Stimulated activated CD8-positive, alpha-beta memory T cell treated with anti-CD3 and anti-CD28 coated beads, Interleukin-4, amount 100 ng/mL, for 24 hours (primary cell): ENCODE results near the gene PTGES3L.
"Not testable (repeated sequence)": the region's sequence is repeated elsewhere in the genome, so short reads cannot be mapped to it uniquely, and the experiment has no call there.

Experiments
- DNase-seq: peaks from one replicate; pipeline ENCODE4 v3.0.0-alpha.2; 2020; ENCODE audit warnings: low read depth

Gene PTGES3L

DNA sequence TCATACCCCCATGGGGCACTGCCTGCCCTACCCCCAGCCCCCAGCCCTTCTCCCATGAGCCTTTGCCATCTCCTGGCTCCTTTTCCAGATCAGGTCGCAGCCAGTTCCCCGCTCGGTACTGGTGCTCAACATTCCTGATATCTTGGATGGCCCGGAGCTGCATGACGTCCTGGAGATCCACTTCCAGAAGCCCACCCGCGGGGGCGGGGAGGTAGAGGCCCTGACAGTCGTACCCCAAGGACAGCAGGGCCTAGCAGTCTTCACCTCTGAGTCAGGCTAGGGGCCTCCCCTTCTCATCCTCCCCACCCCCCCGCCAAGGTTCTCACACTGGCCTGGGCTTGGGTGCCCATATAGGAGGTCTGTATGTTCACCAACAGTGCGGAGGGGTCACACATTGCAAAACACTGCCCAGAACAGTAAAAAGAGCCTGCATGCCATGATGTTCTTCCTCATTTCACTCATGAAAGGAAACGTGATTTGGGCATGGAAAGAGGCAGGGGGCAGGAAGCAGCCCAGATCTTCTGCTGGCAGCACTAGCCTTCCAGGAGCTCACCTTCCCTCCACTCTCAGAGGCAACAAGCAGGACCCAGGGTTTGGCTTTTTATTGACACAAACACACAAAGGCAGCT lies 34.3 kb upstream of the PTGES3L start:
- DNase-seq, result no peak

DNA sequence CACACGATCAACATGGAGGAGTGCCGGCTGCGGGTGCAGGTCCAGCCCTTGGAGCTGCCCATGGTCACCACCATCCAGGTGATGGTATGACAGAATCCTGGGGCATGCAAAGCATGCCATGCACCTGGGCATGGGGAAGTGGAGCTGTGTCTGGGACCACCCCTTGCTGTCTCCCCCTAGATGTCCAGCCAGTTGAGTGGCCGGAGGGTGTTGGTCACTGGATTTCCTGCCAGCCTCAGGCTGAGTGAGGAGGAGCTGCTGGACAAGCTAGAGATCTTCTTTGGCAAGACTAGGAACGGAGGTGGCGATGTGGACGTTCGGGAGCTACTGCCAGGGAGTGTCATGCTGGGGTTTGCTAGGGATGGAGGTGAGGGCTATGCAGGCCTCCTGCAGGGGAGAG lies 33.4 kb upstream of the PTGES3L start:
- no peak for DNase-seq

DNA sequence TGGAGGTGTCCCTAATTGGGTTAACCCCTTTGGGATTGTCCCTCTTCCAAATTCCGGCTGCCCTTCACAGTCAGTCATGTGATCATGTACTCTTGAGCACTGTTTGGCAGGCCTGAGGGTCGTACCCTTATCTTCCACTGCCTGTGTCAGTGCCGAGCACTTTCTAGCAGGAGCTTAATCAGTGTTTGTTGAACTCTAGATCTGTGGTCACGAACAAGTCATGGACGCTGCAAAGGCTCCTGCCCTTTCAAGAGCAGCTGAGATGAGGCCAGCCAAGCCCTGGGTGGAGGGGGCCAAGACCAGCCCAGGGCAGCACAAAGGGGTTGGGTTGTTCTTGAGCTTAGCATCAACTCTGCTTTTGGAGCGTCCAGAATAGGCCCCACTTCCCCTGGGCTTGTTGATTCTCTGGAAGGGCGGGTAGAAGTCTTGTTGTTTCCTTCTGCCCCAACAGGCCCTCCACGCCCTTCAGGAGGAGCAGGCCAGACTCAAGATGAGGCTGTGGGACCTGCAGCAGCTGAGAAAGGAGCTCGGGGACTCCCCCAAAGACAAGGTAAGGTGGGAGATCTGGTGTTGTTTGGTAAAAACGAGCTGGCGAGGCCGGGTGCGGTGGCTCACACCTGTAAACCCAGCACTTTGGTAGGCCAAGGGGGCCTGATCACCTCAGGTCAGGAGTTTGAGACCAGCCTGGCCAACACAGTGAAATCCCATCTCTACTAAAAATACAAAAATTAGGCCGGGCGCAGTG lies 32.0 kb upstream of the PTGES3L start:
- DNase-seq, result no peak

DNA sequence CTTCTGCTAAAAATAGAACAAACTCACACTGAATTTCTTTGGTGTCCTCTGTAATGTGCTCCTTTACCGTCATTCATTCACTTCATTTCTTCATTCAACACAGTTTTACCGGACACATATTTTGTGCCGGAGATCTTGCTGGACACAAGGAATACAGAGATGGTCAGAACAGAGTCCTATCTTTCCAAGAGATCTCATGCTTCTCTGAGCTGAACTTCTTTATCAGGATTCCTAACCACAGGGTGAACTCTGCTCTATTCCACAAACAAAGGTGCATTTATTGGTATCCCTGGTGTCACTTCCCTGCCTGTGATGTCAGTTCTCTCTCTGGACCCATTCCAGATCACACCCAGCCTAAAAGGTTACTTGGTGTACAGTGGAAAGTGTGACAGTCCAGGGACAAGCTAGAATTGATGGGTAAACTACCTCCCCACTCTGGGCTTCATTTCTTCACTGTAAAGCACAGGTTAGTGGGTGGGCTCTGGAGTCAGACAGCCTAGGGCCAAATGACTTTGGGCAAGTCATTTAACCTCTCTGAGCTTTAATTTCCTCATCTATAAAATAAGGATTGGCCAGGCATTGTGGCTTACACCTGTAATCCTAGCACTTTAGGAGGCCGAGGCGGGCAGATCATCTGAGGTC lies 30.9 kb upstream of the PTGES3L start:
- DNase-seq, result no peak

DNA sequence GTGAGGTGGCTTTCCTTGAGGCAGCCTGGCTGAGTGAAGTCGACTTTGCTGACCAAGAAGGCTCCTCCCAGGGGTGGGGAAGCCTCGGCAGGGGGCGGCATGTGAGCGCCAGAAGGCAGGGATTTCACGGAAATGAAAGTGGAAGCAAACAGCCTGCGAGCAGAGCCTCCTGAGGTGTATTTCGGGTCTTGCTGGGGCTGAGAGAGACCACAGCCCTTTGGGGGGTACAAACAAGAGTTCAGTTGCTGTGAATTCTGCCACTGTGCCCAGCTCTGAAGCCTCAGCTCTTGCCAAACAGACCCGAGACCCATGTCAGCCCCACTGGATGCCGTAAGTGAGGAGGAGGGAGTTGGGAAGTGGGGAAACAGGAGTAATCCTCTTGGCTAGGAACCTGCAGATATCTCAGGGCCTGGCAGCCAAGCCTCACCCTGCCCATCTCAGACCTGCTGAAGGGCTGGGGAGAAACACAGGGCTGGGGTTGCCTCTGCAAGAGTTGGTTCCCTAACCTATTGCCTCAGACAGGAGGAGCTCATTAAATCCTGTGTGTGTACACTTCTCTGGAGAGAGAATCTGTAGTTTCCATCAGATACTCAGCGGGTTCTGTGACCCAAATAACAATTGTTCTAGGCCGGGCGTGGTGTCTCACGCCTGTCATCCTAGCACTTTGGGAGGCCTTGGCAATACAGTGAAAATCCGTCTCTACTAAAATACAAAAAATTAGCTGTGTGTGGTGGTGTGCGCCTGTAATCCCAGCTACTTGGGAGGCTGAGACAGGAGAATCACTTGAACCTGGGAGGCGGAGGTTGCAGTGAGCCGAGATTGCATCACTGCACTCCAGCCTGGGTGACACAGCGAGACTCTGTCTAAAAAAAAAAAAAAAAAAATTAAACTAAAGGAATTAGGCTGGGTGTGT lies 27.0 kb upstream of the PTGES3L start, which contains the start of gene IFI35:
TSS of gene IFI35 (plus strand) at position 146 of the 913 bp plus-strand sequence. CDS start at position 310, 164 bp downstream.
- peak; percentile 80 for DNase-seq

DNA sequence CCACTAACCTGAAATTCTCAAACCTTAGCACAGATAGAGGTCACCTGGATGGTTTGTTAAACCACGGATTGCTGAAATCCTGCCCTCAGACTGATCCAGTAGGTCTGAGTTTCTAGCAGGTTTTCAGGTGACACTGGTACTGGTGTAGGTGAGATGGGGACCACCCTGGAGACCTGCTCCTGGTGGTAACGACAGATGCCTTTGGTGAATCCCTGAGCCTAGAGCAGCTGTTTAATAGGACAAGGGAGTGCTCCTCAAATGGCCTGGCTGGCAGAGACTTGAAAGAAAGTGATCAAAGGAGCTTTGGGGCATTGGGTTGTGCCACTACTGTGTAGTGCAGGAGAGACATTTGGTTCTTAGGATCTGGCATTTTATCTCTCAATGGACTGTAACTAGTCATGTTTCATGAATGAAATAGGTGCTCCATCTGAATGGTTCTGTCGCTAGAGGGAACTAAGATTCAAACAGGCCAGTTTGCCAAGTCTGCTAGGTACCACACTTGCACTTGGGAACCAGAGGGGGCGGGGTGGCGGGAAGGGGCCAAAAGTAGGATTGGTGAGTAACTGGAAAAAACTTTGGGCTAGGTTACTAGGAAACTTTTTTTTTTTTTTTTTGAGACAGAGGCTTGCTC lies 23.8 kb upstream of the PTGES3L start:
- no peak for DNase-seq

DNA sequence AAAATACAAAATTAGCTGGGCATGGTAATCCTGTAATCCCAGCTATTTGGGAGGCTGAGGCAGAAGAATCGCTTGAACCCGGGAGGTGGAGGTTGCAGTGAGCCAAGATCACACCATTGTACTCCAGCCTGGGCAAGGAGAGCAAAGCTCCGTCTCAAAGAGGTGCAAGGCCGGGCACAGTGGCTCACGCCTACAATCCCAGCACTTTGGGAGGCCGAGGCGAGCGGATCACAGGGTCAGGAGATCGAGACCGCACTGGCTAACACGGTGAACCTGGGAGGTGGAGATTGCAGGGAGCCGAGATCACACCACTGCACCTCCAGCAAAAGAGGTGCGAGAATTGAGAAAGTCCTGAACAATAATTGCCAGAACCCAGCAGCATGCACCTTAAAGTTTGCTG lies 21.0 kb upstream of the PTGES3L start:
- not testable (repeated sequence) for DNase-seq

DNA sequence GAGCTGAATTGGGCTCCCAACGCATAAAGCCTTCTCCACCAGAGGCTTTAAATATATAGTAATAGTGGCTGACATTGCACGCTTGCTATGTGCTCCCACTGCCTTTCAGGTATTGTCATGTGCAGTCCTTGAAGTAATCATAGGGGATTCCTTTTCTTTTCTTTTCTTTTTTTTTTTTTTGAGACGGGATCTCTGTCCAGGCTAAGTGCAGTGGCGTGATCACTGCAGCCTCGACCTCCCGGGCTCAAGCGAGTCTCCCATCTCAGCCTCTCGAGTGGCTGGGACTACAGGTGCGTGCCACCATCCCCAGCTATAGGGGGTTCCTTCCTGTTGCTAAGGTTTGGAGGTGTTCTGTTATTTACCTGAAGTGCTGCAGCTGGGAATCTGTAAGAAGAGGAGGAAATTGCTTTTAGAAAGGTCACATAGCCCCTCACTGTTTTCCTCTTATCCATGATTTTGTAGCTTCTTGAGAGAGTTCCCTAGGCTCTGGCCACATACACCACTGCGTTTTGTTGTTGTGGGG lies 19.2 kb upstream of the PTGES3L start:
- DNase-seq, result no peak

DNA sequence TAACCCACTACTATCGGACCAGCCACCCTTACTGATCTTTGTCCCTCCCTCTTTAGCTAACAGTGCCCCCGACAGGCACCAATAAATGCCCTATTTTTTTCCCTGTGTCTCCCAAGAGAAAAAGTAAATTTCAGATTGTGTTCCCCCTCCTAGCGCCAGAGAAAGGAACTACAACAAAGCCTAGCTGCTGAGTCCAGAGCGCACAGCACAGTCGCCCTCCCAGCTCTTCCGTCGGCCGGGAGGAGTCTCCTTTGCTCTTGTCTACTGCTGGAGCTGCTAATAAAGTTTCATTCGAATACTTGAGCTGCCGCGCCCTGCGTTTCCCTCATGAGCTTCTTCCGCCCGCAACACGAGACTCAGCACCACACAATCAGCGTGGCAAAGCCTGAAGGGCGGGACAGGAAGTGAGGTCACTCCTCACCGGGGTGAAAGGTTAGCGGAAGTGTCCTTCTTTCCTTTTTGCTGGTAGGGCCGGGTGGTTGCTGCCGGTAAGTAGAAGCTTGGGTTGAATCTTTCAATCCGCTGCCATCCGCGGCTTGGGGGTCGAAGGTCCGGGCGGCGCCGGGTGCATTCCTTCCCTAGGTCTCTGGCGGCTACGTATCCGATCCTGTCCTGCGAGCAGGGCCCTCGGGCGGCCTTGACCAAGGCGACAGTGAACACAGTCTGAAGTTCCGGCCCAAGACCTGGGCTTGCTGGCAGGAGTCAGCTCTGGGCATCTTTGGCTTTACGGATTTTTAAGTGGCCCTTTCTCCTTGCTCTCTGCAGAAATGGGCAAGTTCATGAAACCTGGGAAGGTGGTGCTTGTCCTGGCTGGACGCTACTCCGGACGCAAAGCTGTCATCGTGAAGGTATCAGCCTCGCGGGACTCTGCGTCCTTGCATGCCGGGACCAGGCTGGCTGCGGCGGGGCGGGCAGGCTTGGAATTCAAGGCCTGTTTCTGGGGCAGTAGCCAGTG lies 18.4 kb upstream of the PTGES3L start, which contains the start of gene RPL27:
TSS of gene RPL27 (plus strand) at position 436 of the 955 bp plus-strand sequence. CDS start at position 768, 332 bp downstream.
- DNase-seq, result peak; percentile 93

DNA sequence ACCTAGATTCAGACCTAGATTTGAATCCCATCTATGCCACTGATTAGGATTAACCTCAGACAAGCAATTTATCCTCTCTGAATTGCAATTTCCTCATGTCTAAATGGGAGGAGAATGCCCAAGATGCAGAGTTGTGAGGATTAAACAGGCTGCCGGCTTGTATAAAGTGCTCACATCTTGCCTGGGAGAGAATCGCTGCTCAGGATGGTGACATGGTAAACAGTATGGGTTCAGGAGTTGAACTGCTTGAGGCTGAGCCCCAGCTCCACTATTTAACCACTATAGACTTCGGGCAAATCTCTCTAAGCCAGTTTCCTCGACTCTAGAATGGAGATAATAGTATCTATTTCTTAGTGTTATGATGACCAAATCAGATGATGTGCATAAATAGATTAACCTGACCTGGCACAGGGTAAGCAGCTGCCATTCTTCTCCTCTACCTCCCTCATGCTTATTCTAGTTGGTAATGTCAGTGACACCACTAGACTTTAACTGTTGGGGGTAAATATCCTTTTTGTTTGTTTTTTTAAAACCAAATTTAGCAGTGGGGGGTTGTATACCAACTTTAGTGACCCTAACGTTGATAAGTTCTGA lies 17.6 kb upstream of the PTGES3L start:
- DNase-seq, result no peak

DNA sequence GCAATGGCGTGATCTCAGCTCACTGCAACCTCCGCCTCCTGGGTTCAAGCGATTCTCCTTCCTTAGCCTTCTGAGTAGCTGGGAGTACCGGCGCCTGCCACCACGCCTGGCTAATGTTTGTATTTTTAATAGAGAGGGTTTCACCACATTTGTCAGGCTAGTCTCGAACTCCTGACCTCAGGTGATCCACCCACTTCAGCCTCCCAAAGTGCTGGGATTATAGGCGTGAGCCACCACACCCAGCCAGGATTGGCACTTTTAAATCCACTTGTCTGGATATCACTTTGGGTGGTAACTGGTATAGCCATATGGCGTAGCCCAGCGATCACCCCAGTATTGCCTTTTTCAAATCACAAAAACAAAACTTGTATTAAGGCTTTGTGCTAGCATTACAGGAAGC lies 14.0 kb upstream of the PTGES3L start:
- DNase-seq, result not testable (repeated sequence)

DNA sequence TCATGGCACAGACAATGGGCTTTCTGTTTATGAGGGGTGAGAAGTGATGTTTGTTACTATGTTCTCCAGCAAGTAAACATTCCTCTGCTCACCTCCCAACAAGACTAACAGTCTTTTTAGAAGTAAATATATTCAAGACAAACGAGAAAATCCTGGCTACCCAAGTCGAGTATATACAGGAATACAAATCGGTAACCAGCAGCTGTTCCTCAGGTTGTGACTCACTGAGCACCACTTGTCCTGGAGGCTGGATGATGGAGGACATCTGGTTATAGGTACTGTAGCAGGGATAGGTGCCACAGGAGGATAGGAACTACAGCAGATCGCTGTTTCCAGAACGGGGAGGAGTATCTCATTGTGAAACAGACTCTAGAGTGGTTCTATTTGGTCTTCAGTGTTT lies 13.0 kb upstream of the PTGES3L start:
- DNase-seq, result no peak

DNA sequence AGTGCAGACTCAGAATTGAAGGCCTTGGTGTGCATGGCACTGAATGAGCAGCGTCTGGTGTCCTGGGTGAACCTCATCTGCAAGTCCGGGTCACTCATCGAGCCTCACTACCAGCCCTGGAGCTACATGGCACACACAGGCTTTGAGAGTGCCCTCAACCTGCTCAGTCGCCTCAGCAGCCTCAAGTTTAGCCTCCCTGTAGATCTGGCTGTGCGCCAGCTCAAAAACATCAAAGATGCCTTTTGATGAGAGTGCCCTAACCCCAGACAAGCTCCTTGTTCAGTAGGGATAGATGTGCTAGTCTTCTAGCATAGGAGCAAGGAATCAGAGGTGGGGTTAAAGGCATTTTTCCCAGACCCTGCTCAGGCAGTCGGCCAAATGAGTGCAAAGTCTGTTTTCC lies 11.6 kb upstream of the PTGES3L start:
- DNase-seq, result no peak

DNA sequence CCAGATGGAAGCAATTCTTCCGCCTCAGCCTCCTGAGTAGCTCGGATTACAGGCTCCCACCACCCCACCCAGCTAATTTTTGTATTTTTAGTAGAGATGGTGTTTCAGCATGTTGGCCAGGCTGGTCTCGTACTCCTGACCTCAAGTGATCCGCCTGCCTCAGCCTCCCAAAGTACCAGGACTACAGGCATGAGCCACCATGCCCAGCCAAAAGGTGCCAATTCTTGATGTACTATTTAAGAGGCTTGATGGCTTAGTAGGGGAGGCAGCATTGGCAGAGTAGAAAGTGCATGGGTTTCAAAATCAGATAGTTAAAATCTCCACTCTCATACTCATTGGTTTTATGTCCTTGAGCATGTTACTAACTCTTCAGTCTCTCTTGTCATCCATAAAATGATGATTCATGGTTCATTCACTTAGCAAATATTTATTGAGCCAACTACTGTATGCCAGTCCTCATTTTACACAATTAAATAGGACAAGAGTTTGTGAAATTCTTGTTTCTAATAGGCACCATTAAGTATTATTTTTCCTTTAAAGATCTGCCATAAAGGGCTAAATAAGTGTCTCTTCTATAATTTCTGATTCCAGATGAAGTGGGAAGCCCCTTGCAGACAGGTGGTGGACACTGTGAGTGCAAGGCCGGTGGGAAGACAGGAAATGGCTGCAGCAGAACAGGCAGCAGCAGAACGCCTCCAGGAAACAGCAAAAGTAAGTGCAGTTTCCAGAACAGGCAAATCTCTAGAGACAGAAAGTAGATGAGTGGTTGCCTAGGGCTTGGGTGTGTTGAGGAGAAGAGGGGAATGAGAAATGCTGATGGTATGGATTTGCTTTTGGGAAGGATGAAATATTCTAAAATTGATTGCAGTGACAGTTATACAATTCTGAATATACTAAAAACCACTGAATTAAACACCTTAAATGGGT lies 10.1 kb upstream of the PTGES3L start:
- no peak for DNase-seq

DNA sequence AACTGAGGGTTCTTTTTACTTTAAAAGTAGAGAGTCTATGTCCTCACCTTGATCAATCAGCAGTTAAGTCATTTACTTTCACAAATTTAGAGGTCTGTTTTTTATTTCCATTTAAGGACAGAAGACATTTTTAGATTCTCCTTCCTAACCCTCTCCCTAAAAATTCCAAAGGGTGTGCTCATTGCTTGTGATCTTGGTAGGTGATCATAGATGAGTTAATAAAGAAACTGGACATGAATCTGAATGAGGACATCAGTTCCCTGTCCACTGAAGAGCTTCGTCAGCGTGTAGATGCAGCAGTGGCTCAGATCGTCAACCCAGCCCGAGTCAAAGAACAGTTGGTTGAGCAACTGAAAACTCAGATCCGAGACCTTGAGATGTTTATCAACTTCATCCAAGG lies 9.3 kb upstream of the PTGES3L start:
- DNase-seq, result no peak

DNA sequence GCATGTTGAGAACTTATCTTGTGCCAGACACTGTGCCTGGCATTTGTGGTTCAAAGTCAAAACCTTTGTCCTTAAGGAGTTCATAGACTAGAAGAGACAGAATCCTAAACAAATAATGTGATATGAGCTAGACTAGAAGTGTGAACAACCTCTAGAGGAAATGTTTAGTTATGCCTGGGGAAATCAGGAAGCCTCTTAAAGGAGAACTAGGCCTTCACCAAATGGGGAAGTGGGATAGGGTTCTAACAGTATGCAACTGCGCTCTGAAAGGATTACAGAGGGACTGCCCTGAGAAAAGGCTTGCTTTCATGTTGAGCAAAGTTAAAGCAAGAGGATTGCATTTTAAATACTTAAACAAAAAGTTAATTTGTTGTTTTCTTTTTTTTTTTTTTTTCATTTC lies 5.3 kb upstream of the PTGES3L start:
- no peak for DNase-seq

DNA sequence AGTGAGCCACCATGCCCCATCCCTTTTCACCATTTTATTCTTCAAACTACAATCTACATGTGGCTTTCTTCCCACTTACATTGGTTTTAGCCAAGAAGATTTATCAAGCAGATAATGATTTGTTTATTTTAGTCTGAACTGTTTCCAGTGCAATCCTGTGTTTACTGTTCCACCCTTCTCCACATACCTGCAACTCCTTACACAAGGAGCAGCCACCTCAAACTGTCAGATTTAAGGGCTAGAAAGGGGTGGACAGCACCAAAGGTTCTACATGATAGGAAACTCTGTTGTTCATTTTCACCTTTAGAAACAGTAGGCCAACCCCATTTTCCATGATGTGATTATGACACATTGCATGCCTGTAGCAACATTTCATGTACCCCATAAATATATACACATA lies 2.4 kb upstream of the PTGES3L start:
- no peak for DNase-seq

DNA sequence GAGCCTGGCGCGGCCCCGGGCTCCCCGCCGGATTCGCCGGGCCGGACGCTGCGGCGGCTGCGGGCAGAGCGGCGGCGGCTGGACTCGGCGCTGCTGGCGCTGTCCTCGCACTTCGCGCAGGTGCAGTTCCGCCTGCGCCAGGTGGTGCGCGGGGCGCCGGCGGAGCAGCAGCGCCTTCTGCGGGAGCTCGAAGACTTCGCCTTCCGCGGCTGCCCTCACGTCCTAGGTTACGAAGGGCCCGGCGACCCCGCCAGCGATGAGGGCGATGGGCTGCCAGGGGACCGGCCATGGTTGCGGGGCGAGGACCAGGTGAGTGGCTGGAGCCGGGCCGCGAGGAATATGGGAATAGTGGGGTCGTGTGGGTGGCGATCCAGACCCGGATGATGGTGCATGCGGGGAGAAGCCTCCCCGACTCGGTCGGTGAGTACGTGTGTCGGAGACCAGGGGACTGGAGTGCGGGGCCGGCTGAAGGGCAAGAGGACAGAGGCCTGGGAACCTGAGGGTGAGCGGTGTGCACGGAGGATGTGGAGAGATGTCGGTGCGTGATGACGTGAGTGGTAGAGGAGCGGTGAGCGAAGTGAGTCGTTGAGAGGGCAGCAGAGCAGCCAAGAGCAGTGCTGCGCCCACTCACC lies 1.0 kb upstream of the PTGES3L start:
- peak; percentile 56 for DNase-seq
